HG03066 (cell line): ENCODE results near the gene C10orf90.

Experiments used
- ATAC-seq: cut with Tn5 transposase; IDR thresholded peaks from one replicate; pipeline ENCODE4 v1.9.1; 2021; ENCODE audit warnings: low read depth; ENCODE audit not compliant: unreplicated experiment

The C10orf90 gene

DNA sequence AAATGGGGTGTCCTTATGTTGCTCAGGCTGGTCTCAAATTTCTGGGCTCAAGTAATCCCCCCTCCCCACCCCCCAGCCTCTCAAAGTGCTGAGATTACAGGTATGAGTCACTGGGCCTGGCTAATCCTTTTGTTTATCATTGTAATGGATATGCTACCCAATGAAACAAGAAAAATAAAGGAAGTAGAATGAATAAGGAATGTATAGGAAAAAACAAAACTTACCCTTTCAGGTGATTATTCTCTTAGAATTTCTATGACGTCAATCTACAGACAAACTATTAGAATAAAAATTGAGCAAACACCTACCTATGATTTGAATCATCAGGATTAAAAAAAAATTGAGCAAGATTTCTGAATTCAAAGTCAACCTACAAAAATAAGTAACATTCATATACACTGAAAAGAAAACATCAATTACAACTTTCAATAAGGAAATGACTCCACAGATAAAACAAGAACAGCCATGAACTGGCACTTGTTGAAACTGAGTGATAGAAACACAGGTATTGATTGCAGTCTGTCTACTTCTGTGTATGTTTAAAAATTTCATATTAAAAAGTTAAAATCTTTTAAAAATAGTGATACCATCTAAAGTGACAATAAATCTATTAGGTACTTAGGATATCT lies 294.5 kb downstream of the C10orf90 start:
- ATAC-seq, result no peak

- ATAC-seq, result no peak
These were observed 295.2 kb downstream of the C10orf90 start for GRCh38 chr10:126375299-126375698.
